K562 (cell line): ENCODE results near the gene RNF103. TPM values are rescaled to one million over a fixed set of nuclear protein-coding genes. Genes with fewer than 3 reads are reported as not detected.

ENCODE experiments used
- ATAC-seq: fragments of 200-7000 bp; cut with Tn5 transposase; 3 replicates; pipeline ENCODE4 v1.9.1; 2020; ENCODE audit warnings: moderate library complexity
- BruUV-seq: library from RNA; stranded (reverse); fragments of 400-500 nt; replicated peaks from 2 replicates; lab custom pipeline; 2021; lab: Mats Ljungman, UMichigan
- CTCF ChIA-PET: fragments of 300-600 bp; formaldehyde crosslinking; extraction: SDS; loops from one replicate; lab custom pipeline; 2021; ENCODE audit warnings: low intra/inter-chr PET ratio; lab: Yijun Ruan, JAX
- POLR2A ChIA-PET: fragments of 300-600, 350-650 bp; sonication (Branson Sonifier 250); formaldehyde crosslinking; extraction: SDS; loops from one replicate; lab custom pipeline; 2021; ENCODE audit warnings: antibody characterized with exemption, inconsistent platforms; lab: Yijun Ruan, JAX
- DNase-seq, 4 experiments: peaks; one replicate each; pipeline versions ENCODE4 v3.0.0 to v3.0.0-alpha.2; 2011 to 2018; ENCODE audit warnings: low spot score in 3 of 4, mixed read lengths in 3 of 4; ENCODE audit errors: extremely low read depth in 1 of 4
- FAIRE-seq: peaks from 2 replicates; lab custom pipeline; 2011; peaks lifted over from hg19 to GRCh38; lab: Jason Lieb, UNC
- H2AFZ ChIP-seq: 2 replicates; pipeline ENCODE4 v1.6.0; 2011; ENCODE audit warnings: low read depth, low read length, control low read depth, inconsistent platforms
- H3K27ac ChIP-seq: fragments of 200-600 bp; 3 replicates; pipeline ENCODE4 v1.8.0; 2011; ENCODE audit warnings: low read depth, mild to moderate bottlenecking, control low read depth, inconsistent platforms, low read length, moderate library complexity, mixed read lengths; ENCODE audit errors: extremely low read depth
- H3K27me3 ChIP-seq, 2 experiments: fragments of 300-600 bp in 1 of 2; 2 replicates in 1 of 2; 3 replicates in 1 of 2; pipeline versions ENCODE4 v1.6.0 to v1.8.0; 2011; ENCODE audit warnings: inconsistent platforms in 2 of 2, low read length in 2 of 2, mild to moderate bottlenecking in 1 of 2, mixed read lengths in 1 of 2, moderate library complexity in 1 of 2; ENCODE audit not compliant: control insufficient read depth in 2 of 2, insufficient read depth in 2 of 2
- H3K36me3 ChIP-seq: fragments of 300-600 bp; 3 replicates; pipeline ENCODE4 v1.8.0; 2011; ENCODE audit warnings: mild to moderate bottlenecking, low read length, inconsistent platforms; ENCODE audit not compliant: control insufficient read depth, insufficient read depth
- H3K4me1 ChIP-seq, 2 experiments: fragments of 200-600 bp in 1 of 2; replicated peaks in 1 of 2; 2 replicates in 1 of 2; 3 replicates in 1 of 2; pipeline versions ENCODE4 v1.5.1 to v1.8.0; 2011; ENCODE audit warnings: inconsistent platforms in 2 of 2, low read length in 2 of 2, mild to moderate bottlenecking in 1 of 2, mixed read lengths in 1 of 2, moderate library complexity in 1 of 2; ENCODE audit not compliant: control insufficient read depth in 2 of 2, insufficient read depth in 2 of 2
- H3K4me2 ChIP-seq: 2 replicates; pipeline ENCODE4 v1.6.1; 2011; ENCODE audit warnings: low read length, control low read depth, inconsistent platforms, mixed read lengths; ENCODE audit not compliant: insufficient read depth
- H3K4me3 ChIP-seq: fragments of 200-600 bp; sonication (generic), shearing (Covaris generic); 2 replicates; pipeline ENCODE4 v1.5.1; 2016; ENCODE audit warnings: control low read depth, inconsistent platforms
- H3K79me2 ChIP-seq: fragments of 200-600 bp; 3 replicates; pipeline ENCODE4 v1.8.0; 2011; ENCODE audit warnings: low read length, inconsistent platforms; ENCODE audit not compliant: control insufficient read depth, insufficient read depth
- H3K9ac ChIP-seq, 2 experiments: 2 replicates each; pipeline versions ENCODE4 v1.6.0 to v1.6.1; 2011; ENCODE audit warnings: low read depth in 2 of 2, low read length in 2 of 2, control low read depth in 1 of 2, inconsistent platforms in 1 of 2, mild to moderate bottlenecking in 1 of 2, mixed read lengths in 1 of 2; ENCODE audit not compliant: insufficient read depth in 1 of 2
- H3K9me1 ChIP-seq: one replicate; pipeline ENCODE4 v1.6.0; 2011; ENCODE audit warnings: inconsistent platforms, mild to moderate bottlenecking, low read length, moderate library complexity; ENCODE audit not compliant: control insufficient read depth, insufficient read depth
- H3K9me3 ChIP-seq: replicated peaks from 2 replicates; pipeline ENCODE4 v1.5.1; 2011; ENCODE audit warnings: low read depth, low read length, inconsistent platforms; ENCODE audit not compliant: control insufficient read depth, insufficient read depth
- H4K20me1 ChIP-seq: replicated peaks from 2 replicates; pipeline ENCODE4 v1.6.1; 2011; ENCODE audit warnings: low read length, inconsistent platforms, mixed read lengths; ENCODE audit not compliant: control insufficient read depth, insufficient read depth
- ATF3 ChIP-seq, 2 experiments: fragments of 450-650 bp in 1 of 2; sonication (generic) in 1 of 2; formaldehyde crosslinking in 1 of 2; IDR thresholded peaks in 1 of 2; conservative IDR thresholded peaks in 1 of 2; 2 replicates each; pipeline versions ENCODE4 v1.6.1 to v1.8.1; 2016 to 2023; ENCODE audit warnings: mild to moderate bottlenecking in 2 of 2, moderate library complexity in 2 of 2, inconsistent platforms in 1 of 2, missing genetic modification reagents in 1 of 2
- BACH1 ChIP-seq: fragments of 200-800 bp; sonication (Bioruptor generic); IDR thresholded peaks from 2 replicates; pipeline ENCODE4 v1.6.1; 2016; ENCODE audit warnings: missing genetic modification characterization, missing compliant biosample characterization
- CBX5 ChIP-seq: IDR thresholded peaks from 2 replicates; pipeline ENCODE4 v1.6.1; 2014; ENCODE audit warnings: low read depth, borderline replicate concordance
- CHCHD3 ChIP-seq: fragments of 250-450 bp; sonication (Bioruptor Pico); IDR thresholded peaks from 2 replicates; pipeline ENCODE4 v2.1.2; 2022; ENCODE audit warnings: mild to moderate bottlenecking
- ELF4 ChIP-seq: fragments of 450-650 bp; formaldehyde crosslinking; IDR thresholded peaks from 2 replicates; pipeline ENCODE4 v1.4.0; 2022; ENCODE audit warnings: missing genetic modification characterization
- ESRRB ChIP-seq: fragments of 250-450 bp; sonication (Bioruptor Pico); IDR thresholded peaks from 2 replicates; pipeline ENCODE4 v1.5.0; 2020; ENCODE audit warnings: mild to moderate bottlenecking, moderate library complexity, borderline replicate concordance
- GATAD2A ChIP-seq: fragments of 450-650 bp; IDR thresholded peaks from 2 replicates; pipeline ENCODE4 v1.6.1; 2017
- IFI16 ChIP-seq: fragments of 250-450 bp; sonication (Bioruptor Pico); IDR thresholded peaks from 2 replicates; pipeline ENCODE4 v2.1.2; 2022; ENCODE audit warnings: mild to moderate bottlenecking, inconsistent platforms
- MIER1 ChIP-seq: fragments of 450-650 bp; IDR thresholded peaks from 2 replicates; pipeline ENCODE4 v1.6.1; 2016; ENCODE audit warnings: antibody characterized with exemption, mild to moderate bottlenecking, low read depth
- NFATC3 ChIP-seq: fragments of 450-650 bp; IDR thresholded peaks from 2 replicates; pipeline ENCODE4 v1.6.1; 2017; ENCODE audit warnings: mild to moderate bottlenecking
- PREB ChIP-seq: sonication (generic); formaldehyde crosslinking; IDR thresholded peaks from 2 replicates; pipeline ENCODE4 v1.8.1; 2023; ENCODE audit warnings: mild to moderate bottlenecking, missing genetic modification reagents
- RB1 ChIP-seq: fragments of 450-650 bp; IDR thresholded peaks from 2 replicates; pipeline ENCODE4 v1.6.1; 2017; ENCODE audit warnings: low read depth, mild to moderate bottlenecking
- TBL1XR1 ChIP-seq, 2 experiments: IDR thresholded peaks; 2 replicates each; pipeline ENCODE4 v1.6.1; 2012; ENCODE audit warnings: improper control_type of control experiment in 2 of 2, low read length in 2 of 2, mild to moderate bottlenecking in 1 of 2
- ZFP30 ChIP-seq: fragments of 250-450 bp; sonication (Bioruptor Pico); IDR thresholded peaks from 2 replicates; pipeline ENCODE4 v1.8.0; 2022; ENCODE audit warnings: moderate library complexity, mild to moderate bottlenecking, inconsistent platforms, borderline replicate concordance
- ZNF175 ChIP-seq: fragments of 200-800 bp; sonication (Bioruptor generic); IDR thresholded peaks from 2 replicates; pipeline ENCODE4 v1.6.1; 2016; ENCODE audit warnings: low read depth, mild to moderate bottlenecking, missing genetic modification characterization, missing compliant biosample characterization
- ZNF311 ChIP-seq: fragments of 250-450 bp; sonication (Bioruptor Pico); IDR thresholded peaks from 2 replicates; pipeline ENCODE4 v1.4.0; 2020; ENCODE audit warnings: mild to moderate bottlenecking, moderate library complexity
- ZZZ3 ChIP-seq: fragments of 450-650 bp; IDR thresholded peaks from 2 replicates; pipeline ENCODE4 v1.6.1; 2016; ENCODE audit warnings: antibody characterized with exemption, mild to moderate bottlenecking, moderate library complexity
- WGBS: fragments of 100-300 bp; shearing (Covaris generic); methylation state at CpG from one replicate; pipeline ENCODE4 v1.1.6; 2016; ENCODE audit warnings: low coverage, mixed read lengths; ENCODE audit not compliant: insufficient coverage; ENCODE audit errors: missing lambda C conversion rate; 5-methylcytosine and 5-hydroxymethylcytosine counted together
- in situ Hi-C: fragments of 300-500 bp; cut with MboI; formaldehyde crosslinking; loops from 4 replicates; pipeline ENCODE4 v1.15.0; 2018; ENCODE audit warnings: inconsistent platforms, mixed read lengths
- intact Hi-C: fragments of 100-400 bp; cut with micrococcal nuclease; formaldehyde crosslinking; loops from 2 replicates; pipeline ENCODE4 v1.14.2; 2022
- polyA plus RNA-seq, 8 experiments: library from polyadenylated mRNA; depleted of rRNA in 4 of 8; stranded (reverse) in 5 of 8; unstranded in 3 of 8; fragments of >200 nt; fragmentation: Nextera tagmentation in 2 of 8; fragmentation: Illumina TruSeq in 1 of 8; extraction: Ambion mirVana in 2 of 8; extraction: Trizol in 1 of 8; gene quantifications; 2 replicates each; pipeline versions ENCODE4 v1.2.1 to v1.2.3, GENCODE V29; 2011 to 2014; ENCODE audit warnings: inconsistent platforms in 1 of 8, missing spikeins in 1 of 8
- total RNA-seq, 7 experiments: library from RNA; depleted of rRNA in 6 of 7; stranded (reverse); fragments of >200 nt in 6 of 7; fragmentation: Illumina TruSeq in 2 of 7; extraction: Trizol in 2 of 7; gene quantifications; 2 replicates each; pipeline versions ENCODE4 v1.2.1 to v1.2.3, GENCODE V29; 2011 to 2021; ENCODE audit warnings: low replicate concordance in 1 of 7

RNF103 gene
- total and polyA plus RNA-seq, 9 of the 15 experiments (the other 6 are each of a cell fraction or from before 2014, with no cell fraction given): 1.2 to 6.8 (median 4.6) TPM

GRCh38 chr2:86648681-86649080, 25.0 kb upstream of the RNF103 start:
- H3K9me3 ChIP-seq: no peaks in the 10 kb centered on the region
- no peak overlapping the region for H3K27ac ChIP-seq
- H3K4me2 ChIP-seq: no peak overlapping the region
- H3K27me3 ChIP-seq: no peaks in the 10 kb centered on the region; a peak in 1 of 5 replicates
- H2AFZ ChIP-seq: no peak overlapping the region
- H3K36me3 ChIP-seq: no peaks in the 10 kb centered on the region
- 0% methylated on average over 2 of the region's 2 CpGs for whole genome bisulfite sequencing
- CTCF ChIA-PET: no interaction called here
- BruUV-seq: no TSS peak
- TF ChIP-seq ZFP30 (CRISPR knock-in tag) (no peak), ZNF175 (CRISPR knock-in tag) (no peak)
- TF ChIP-seq, all 486 proteins: peak for 0
- Histone ChIP-seq H3K79me2 (no peaks in the 10 kb centered on the region), H3K4me3 (no peak overlapping the region), H3K9ac (no peak overlapping the region), H3K9me1 (no peaks in the 10 kb centered on the region), H3K4me1 (no peaks in the 10 kb centered on the region), H4K20me1 (no peaks in the 10 kb centered on the region)
- no peak for DNase-seq
- in situ Hi-C loops: no loop called here
- ATAC-seq: no peak
- no peak for FAIRE-seq
- intact Hi-C loops: no loop called here
- POLR2A ChIA-PET: interaction anchor here (0.7 to 1.2 kb wide), 2 partner anchors 17 to 19 kb away, joined by 3 to 4 read pairs; no protein-coding TSS in a partner anchor

- FAIRE-seq (no peak), DNase-seq (no peak), ATAC-seq (no peak)
- ChIA-PET POLR2A (no interaction called here), CTCF (no interaction called here)
- in situ Hi-C loops (no loop called here), intact Hi-C loops (no loop called here)
- H3K9me1 ChIP-seq: no peaks in the 10 kb centered on the region
- H3K79me2 ChIP-seq: no peaks in the 10 kb centered on the region
- no peaks in the 10 kb centered on the region for H3K36me3 ChIP-seq
- no peak overlapping the region for H3K27ac ChIP-seq
- no peaks in the 10 kb centered on the region; a peak in 1 of 5 replicates for H3K27me3 ChIP-seq
- no peak overlapping the region for H3K4me2 ChIP-seq
- H3K9me3 ChIP-seq: no peaks in the 10 kb centered on the region
- no TSS peak for BruUV-seq
- H3K9ac ChIP-seq: no peak overlapping the region
- WGBS: 5% methylated on average over 1 of the region's 1 CpG
- H2AFZ ChIP-seq: no peak overlapping the region
- no peak overlapping the region for H3K4me3 ChIP-seq
- no peaks in the 10 kb centered on the region for H3K4me1 ChIP-seq
- H4K20me1 ChIP-seq: no peaks in the 10 kb centered on the region
- TF ChIP-seq ELF4 (CRISPR knock-in tag) (no peak), ZZZ3 (no peak), BACH1 (no peak), PREB (no peak), IFI16 (CRISPR knock-in tag) (no peak), CBX5 (no peak), RB1 (no peak), NFATC3 (no peak), ESRRB (CRISPR knock-in tag) (no peak), MIER1 (no peak), GATAD2A (no peak), ATF3 (IDR thresholded peaks at IDR 0.05) (no peak), ATF3 (CRISPR knock-in tag; conservative IDR thresholded peaks at IDR 0.05) (no peak), CHCHD3 (no peak), ZNF311 (CRISPR knock-in tag) (no peak), TBL1XR1 (IDR thresholded peaks at IDR 0.05; ENCODE audit: low read length in 2 of 2) (no peak)
Measured at GRCh38 chr2:86646865-86647264, 23.2 kb upstream of the RNF103 start.
